ENCODE results near the gene ZNF576. TPM values are rescaled to one million over a fixed set of nuclear protein-coding genes. Genes with fewer than 3 reads are reported as not detected.
"Not testable (repeated sequence)": the region's sequence is repeated elsewhere in the genome, so short reads cannot be mapped to it uniquely, and the experiment has no call there.

The ZNF576 gene
- polyA plus RNA-seq, 5 donors: 10.0 to 14.4 (median 10.6) TPM

DNA sequence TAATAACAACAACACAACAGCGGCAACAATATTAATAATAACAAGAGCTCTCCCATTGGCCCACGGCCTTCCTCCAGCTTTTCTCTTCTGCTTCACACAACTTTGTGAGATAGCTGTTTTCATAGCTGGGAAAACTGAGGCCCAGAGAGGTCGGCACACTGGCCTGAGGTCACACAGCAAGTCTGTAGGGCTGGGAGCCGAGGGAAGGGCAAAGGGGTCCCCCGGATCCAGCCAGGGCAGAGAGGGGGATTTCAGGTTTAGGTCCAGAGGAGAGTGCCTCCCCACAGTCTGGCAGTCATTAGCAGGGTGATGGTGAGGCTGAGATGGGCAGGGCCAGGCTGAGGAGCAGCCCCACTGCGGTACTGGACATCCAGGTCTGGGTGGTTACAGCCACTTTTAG is 52.2 kb downstream of the ZNF576 start:
- DNase-seq: no peak

DNA sequence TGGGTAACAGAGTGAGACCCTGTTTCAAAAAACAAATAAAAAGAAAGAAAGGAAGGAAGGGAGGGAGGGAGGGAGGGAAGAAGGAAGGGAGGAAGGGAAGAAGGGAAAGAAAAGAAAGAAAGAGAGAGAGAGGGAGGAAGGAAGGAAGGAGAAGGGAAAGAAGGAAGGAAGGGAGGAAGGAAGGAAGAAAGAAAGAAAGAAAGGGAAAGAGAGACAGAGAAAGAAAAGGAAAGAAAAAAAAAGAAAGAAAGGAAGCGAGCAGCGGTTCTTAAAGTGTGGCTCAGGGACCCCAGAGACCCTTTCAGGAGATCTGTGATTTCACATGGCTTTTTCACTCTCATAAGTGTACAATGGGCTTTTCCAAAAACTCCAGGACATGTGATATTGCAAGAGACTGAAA is 53.1 kb downstream of the ZNF576 start:
- DNase-seq: no peak

DNA sequence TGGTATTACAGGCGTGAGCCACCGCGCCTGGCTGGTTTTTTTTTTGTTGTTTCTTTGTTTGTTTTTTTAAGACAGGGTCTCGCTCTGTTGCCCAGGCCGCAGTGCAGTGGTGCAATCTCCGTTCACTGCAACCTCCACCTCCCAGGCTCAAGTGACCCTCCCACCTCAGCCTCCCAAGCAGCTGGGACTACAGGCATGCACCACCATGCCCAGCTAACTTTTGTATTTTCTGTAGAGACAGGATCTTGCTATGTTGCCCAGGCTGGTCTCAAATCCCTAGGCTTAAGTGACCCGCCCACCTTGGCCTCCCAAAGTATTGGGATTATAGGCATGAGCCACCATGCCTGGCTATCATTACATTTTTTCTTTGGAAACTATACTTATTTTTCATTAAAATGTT is 53.9 kb downstream of the ZNF576 start:
- DNase-seq: not testable (repeated sequence)

Other genes with a start within 250 kb of the ZNF576 start
- under 1 TPM; 0.21 to 0.72 (median 0.41) TPM for gene CD177, start 242.9 kb upstream of the ZNF576 start, polyA plus RNA-seq (ENCODE audit: insufficient read depth in 1 of 5, insufficient read length in 5 of 5, low replicate concordance in 1 of 5)
- under 1 TPM in 1 of 5 donors, not detected in 4; 0.09 TPM for gene TEX101, start 181.7 kb upstream of the ZNF576 start, polyA plus RNA-seq (ENCODE audit: insufficient read depth in 1 of 5, insufficient read length in 5 of 5, low replicate concordance in 1 of 5)
- gene LYPD3, start 131.0 kb upstream of the ZNF576 start, polyA plus RNA-seq (ENCODE audit: insufficient read depth in 1 of 5, insufficient read length in 5 of 5, low replicate concordance in 1 of 5): 1 to 10 TPM; 1.1 to 2.2 (median 1.4) TPM
- gene PHLDB3, start 91.8 kb upstream of the ZNF576 start, polyA plus RNA-seq (ENCODE audit: insufficient read depth in 1 of 5, insufficient read length in 5 of 5, low replicate concordance in 1 of 5): 10 to 100 TPM in 3 of 5 donors, 1 to 10 TPM in 2; 7.3 to 13.7 (median 11.5) TPM
- 10 to 100 TPM; 18.2 to 24.1 (median 20.5) TPM for gene ETHE1, start 69.4 kb upstream of the ZNF576 start, polyA plus RNA-seq (ENCODE audit: insufficient read depth in 1 of 5, insufficient read length in 5 of 5, low replicate concordance in 1 of 5)
- gene ZNF575, start 63.4 kb upstream of the ZNF576 start, polyA plus RNA-seq (ENCODE audit: insufficient read depth in 1 of 5, insufficient read length in 5 of 5, low replicate concordance in 1 of 5): 1 to 10 TPM; 1.3 to 3.8 (median 2.1) TPM
- 10 to 100 TPM; 50.7 to 61.1 (median 54.6) TPM for gene XRCC1, start 21.1 kb upstream of the ZNF576 start, polyA plus RNA-seq (ENCODE audit: insufficient read depth in 1 of 5, insufficient read length in 5 of 5, low replicate concordance in 1 of 5)
- gene PINLYP, start 20.8 kb upstream of the ZNF576 start, polyA plus RNA-seq (ENCODE audit: insufficient read depth in 1 of 5, insufficient read length in 5 of 5, low replicate concordance in 1 of 5): 10 to 100 TPM; 17.1 to 20.5 (median 18.2) TPM
- gene IRGQ, start 461 bp upstream of the ZNF576 start, polyA plus RNA-seq (ENCODE audit: insufficient read depth in 1 of 5, insufficient read length in 5 of 5, low replicate concordance in 1 of 5): 10 to 100 TPM; 14.6 to 19.0 (median 16.1) TPM
- 1 to 10 TPM; 1.6 to 3.0 (median 1.7) TPM for gene SRRM5, start 15.5 kb downstream of the ZNF576 start, polyA plus RNA-seq (ENCODE audit: insufficient read depth in 1 of 5, insufficient read length in 5 of 5, low replicate concordance in 1 of 5)
- 100 to 1,000 TPM in 1 of 5 donors, 10 to 100 TPM in 4; 72.1 to 136 (median 77.7) TPM for gene ZNF428, start 23.0 kb downstream of the ZNF576 start, polyA plus RNA-seq (ENCODE audit: insufficient read depth in 1 of 5, insufficient read length in 5 of 5, low replicate concordance in 1 of 5)
- gene CADM4, start 43.3 kb downstream of the ZNF576 start, polyA plus RNA-seq (ENCODE audit: insufficient read depth in 1 of 5, insufficient read length in 5 of 5, low replicate concordance in 1 of 5): 10 to 100 TPM; 17.5 to 25.8 (median 19.2) TPM
- gene PLAUR, start 73.6 kb downstream of the ZNF576 start, polyA plus RNA-seq (ENCODE audit: insufficient read depth in 1 of 5, insufficient read length in 5 of 5, low replicate concordance in 1 of 5): 10 to 100 TPM; 13.4 to 19.9 (median 17.2) TPM
- gene IRGC, start 119.5 kb downstream of the ZNF576 start, polyA plus RNA-seq (ENCODE audit: insufficient read depth in 1 of 5, insufficient read length in 5 of 5, low replicate concordance in 1 of 5): not detected
- 10 to 100 TPM; 49.8 to 70.9 (median 54.0) TPM for gene SMG9, start 158.4 kb downstream of the ZNF576 start, polyA plus RNA-seq (ENCODE audit: insufficient read depth in 1 of 5, insufficient read length in 5 of 5, low replicate concordance in 1 of 5)
- gene KCNN4, start 184.4 kb downstream of the ZNF576 start, polyA plus RNA-seq (ENCODE audit: insufficient read depth in 1 of 5, insufficient read length in 5 of 5, low replicate concordance in 1 of 5): 1 to 10 TPM; 1.3 to 2.6 (median 1.6) TPM
- under 1 TPM; 0.30 to 0.49 (median 0.40) TPM for gene LYPD5, start 205.9 kb downstream of the ZNF576 start, polyA plus RNA-seq (ENCODE audit: insufficient read depth in 1 of 5, insufficient read length in 5 of 5, low replicate concordance in 1 of 5)
- gene ZNF283, start 230.7 kb downstream of the ZNF576 start, polyA plus RNA-seq (ENCODE audit: insufficient read depth in 1 of 5, insufficient read length in 5 of 5, low replicate concordance in 1 of 5): 10 to 100 TPM; 10.0 to 24.2 (median 22.8) TPM